HUDEP-2 (cell line): ENCODE measurements around the gene RAD23B.
"Not testable (repeated sequence)": the region's sequence is repeated elsewhere in the genome, so short reads cannot be mapped to it uniquely, and the experiment has no call there.

Source experiments
- DNase-seq, 76 experiments: peaks; one replicate each; lab custom pipeline; 2025; ENCODE audit not compliant: unreplicated experiment in 76 of 76; lab: John Stamatoyannopoulos, UW

The RAD23B gene

GRCh38 chr9:107282759-107283622 is at the start of gene RAD23B:
TSS of gene RAD23B (plus strand) at chr9:107283279. CDS start at chr9:107283630, 351 bp downstream.
- peak; percentile 42 to 98 (median 96) for DNase-seq

- DNase-seq, result no peak
These were observed 47.2 kb upstream of the RAD23B start for GRCh38 chr9:107235765-107236442.

- no peak for DNase-seq
These were observed 45.2 kb upstream of the RAD23B start for GRCh38 chr9:107237873-107238272.

- DNase-seq, result peak in 7 of 76 experiments; percentile 2 to 15 (median 6)
These were observed 43.6 kb upstream of the RAD23B start for GRCh38 chr9:107239474-107239873.

GRCh38 chr9:107240260-107240659 is 42.8 kb upstream of the RAD23B start:
- DNase-seq, result no peak

GRCh38 chr9:107242073-107243030 is 40.7 kb upstream of the RAD23B start:
- DNase-seq, result no peak

- DNase-seq, result no peak
These were observed 39.3 kb upstream of the RAD23B start for GRCh38 chr9:107243742-107244141.

GRCh38 chr9:107246259-107247254 is 36.5 kb upstream of the RAD23B start:
- DNase-seq, result peak in 1 of 76 experiments; percentile 1

- DNase-seq, result no peak
These were observed 34.4 kb upstream of the RAD23B start for GRCh38 chr9:107248714-107249113.

- DNase-seq, result no peak
These were observed 33.9 kb upstream of the RAD23B start for GRCh38 chr9:107249131-107249533.

- no peak for DNase-seq
These were observed 33.3 kb upstream of the RAD23B start for GRCh38 chr9:107249665-107250285.

GRCh38 chr9:107251756-107252322 is 31.2 kb upstream of the RAD23B start:
- peak in 64 of 76 experiments; percentile 3 to 81 (median 48) for DNase-seq

- no peak for DNase-seq
These were observed 24.2 kb upstream of the RAD23B start for GRCh38 chr9:107258919-107259318.

- DNase-seq, result not testable (repeated sequence)
These were observed 23.2 kb upstream of the RAD23B start for GRCh38 chr9:107259751-107260313.

- DNase-seq, result no peak
These were observed 22.5 kb upstream of the RAD23B start for GRCh38 chr9:107260437-107261081.

- no peak for DNase-seq
These were observed 22.0 kb upstream of the RAD23B start for GRCh38 chr9:107261106-107261505.

GRCh38 chr9:107263289-107263688 is 19.8 kb upstream of the RAD23B start:
- no peak for DNase-seq
